HCT116 (cell line): Measurements from ENCODE around the gene ARPC4.

Source experiments
- POLR2A ChIP-seq: IDR thresholded peaks from 2 replicates; pipeline ENCODE4 v1.7.0; 2011; ENCODE audit warnings: borderline replicate concordance; ENCODE audit not compliant: insufficient read depth, insufficient read length; ENCODE audit errors: extremely low read depth
- SIN3A ChIP-seq: IDR thresholded peaks from 2 replicates; pipeline ENCODE4 v1.6.1; 2012; ENCODE audit warnings: low read depth
- TF ChIP-seq, protein P1 (sequence below), 3 experiments: fragments of 200-600 bp in 1 of 3; sonication (generic) in 1 of 3; IDR thresholded peaks in 2 of 3; conservative IDR thresholded peaks in 1 of 3; 2 replicates each; pipeline ENCODE4 v1.5.1; 2012 to 2017; ENCODE audit warnings: low read depth in 2 of 3, low read length in 2 of 3, antibody characterized with exemption in 1 of 3, borderline replicate concordance in 1 of 3, control low read depth in 1 of 3, mild to moderate bottlenecking in 1 of 3, mixed read lengths in 1 of 3, mixed run types in 1 of 3, moderate library complexity in 1 of 3; ENCODE audit not compliant: insufficient read depth in 1 of 3

GRCh38 chr3:9747267-9747666 is 45.6 kb upstream of the ARPC4 start:
- TF ChIP-seq SIN3A (no peak), POLR2A (no peak)
- TF ChIP-seq, protein P1, sequence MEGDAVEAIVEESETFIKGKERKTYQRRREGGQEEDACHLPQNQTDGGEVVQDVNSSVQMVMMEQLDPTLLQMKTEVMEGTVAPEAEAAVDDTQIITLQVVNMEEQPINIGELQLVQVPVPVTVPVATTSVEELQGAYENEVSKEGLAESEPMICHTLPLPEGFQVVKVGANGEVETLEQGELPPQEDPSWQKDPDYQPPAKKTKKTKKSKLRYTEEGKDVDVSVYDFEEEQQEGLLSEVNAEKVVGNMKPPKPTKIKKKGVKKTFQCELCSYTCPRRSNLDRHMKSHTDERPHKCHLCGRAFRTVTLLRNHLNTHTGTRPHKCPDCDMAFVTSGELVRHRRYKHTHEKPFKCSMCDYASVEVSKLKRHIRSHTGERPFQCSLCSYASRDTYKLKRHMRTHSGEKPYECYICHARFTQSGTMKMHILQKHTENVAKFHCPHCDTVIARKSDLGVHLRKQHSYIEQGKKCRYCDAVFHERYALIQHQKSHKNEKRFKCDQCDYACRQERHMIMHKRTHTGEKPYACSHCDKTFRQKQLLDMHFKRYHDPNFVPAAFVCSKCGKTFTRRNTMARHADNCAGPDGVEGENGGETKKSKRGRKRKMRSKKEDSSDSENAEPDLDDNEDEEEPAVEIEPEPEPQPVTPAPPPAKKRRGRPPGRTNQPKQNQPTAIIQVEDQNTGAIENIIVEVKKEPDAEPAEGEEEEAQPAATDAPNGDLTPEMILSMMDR (IDR thresholded peaks at IDR 0.05 in 2 of 3, conservative IDR thresholded peaks at IDR 0.05 in 1 of 3; ENCODE audit: borderline replicate concordance in 1 of 3, insufficient read depth in 1 of 3, low read depth in 2 of 3, low read length in 2 of 3): no peak
